SK-N-SH (cell line): ENCODE data around the gene MUSK. TPM values are rescaled to one million over a fixed set of nuclear protein-coding genes. Genes with fewer than 3 reads are reported as not detected.

ENCODE experiments used
- CTCF ChIA-PET: fragments of 300-600, 350-600 bp; formaldehyde crosslinking; extraction: SDS; loops from one replicate; lab custom pipeline; 2021; lab: Yijun Ruan, JAX
- POLR2A ChIA-PET: fragments of 350-600 bp; sonication (Branson Sonifier 250); formaldehyde crosslinking; extraction: SDS; loops from one replicate; lab custom pipeline; 2020; ENCODE audit warnings: antibody characterized with exemption, inconsistent platforms; lab: Yijun Ruan, JAX
- DNase-seq: peaks from one replicate; pipeline ENCODE4 v3.0.0; 2012
- H2AFZ ChIP-seq: fragments of 200-600 bp; sonication (generic); 2 replicates; pipeline ENCODE4 v1.8.1; 2016; ENCODE audit warnings: antibody characterized with exemption, mild to moderate bottlenecking, low read depth
- H3F3A ChIP-seq: fragments of 200-600 bp; sonication (generic); replicated peaks from 2 replicates; pipeline ENCODE3; 2016; ENCODE audit warnings: antibody characterized with exemption, mild to moderate bottlenecking; ENCODE audit not compliant: insufficient read depth
- H3K27ac ChIP-seq, 2 experiments: fragments of 200-500 bp in 1 of 2; fragments of 200-600 bp in 1 of 2; sonication (Bioruptor generic) in 1 of 2; sonication (generic), shearing (Covaris generic) in 1 of 2; 2 replicates each; pipeline versions ENCODE4 v1.5.1 to v1.6.1; 2014 to 2016; ENCODE audit warnings: low read depth in 2 of 2, inconsistent platforms in 1 of 2, low read length in 1 of 2, mild to moderate bottlenecking in 1 of 2, mixed read lengths in 1 of 2
- H3K27me3 ChIP-seq: fragments of 200-600 bp; sonication (generic), shearing (Covaris generic); 2 replicates; pipeline ENCODE4 v1.6.1; 2016; ENCODE audit warnings: mixed run types; ENCODE audit not compliant: insufficient read depth
- H3K36me3 ChIP-seq, 2 experiments: fragments of 200-500 bp in 1 of 2; fragments of 200-600 bp in 1 of 2; sonication (Bioruptor generic) in 1 of 2; sonication (generic) in 1 of 2; replicated peaks in 1 of 2; 2 replicates each; pipeline versions ENCODE3 to v1.5.1; 2014 to 2016; ENCODE audit warnings: low read length in 1 of 2, mild to moderate bottlenecking in 1 of 2; ENCODE audit not compliant: insufficient read depth in 2 of 2, control insufficient read depth in 1 of 2
- H3K4me1 ChIP-seq, 2 experiments: fragments of 200-500 bp in 1 of 2; fragments of 200-600 bp in 1 of 2; sonication (Bioruptor generic) in 1 of 2; sonication (generic), shearing (Covaris generic) in 1 of 2; 2 replicates each; pipeline versions ENCODE4 v1.5.1 to v1.6.1; 2014 to 2016; ENCODE audit warnings: low read depth in 1 of 2, low read length in 1 of 2, mixed run types in 1 of 2; ENCODE audit not compliant: insufficient read depth in 2 of 2, control insufficient read depth in 1 of 2
- H3K4me2 ChIP-seq: fragments of 200-600 bp; sonication (generic), shearing (Covaris generic); 2 replicates; pipeline ENCODE4 v1.6.1; 2017; ENCODE audit warnings: mixed run types
- H3K4me3 ChIP-seq, 2 experiments: fragments of 200-500 bp in 1 of 2; fragments of 200-600 bp in 1 of 2; sonication (Bioruptor generic) in 1 of 2; sonication (generic), shearing (Covaris generic) in 1 of 2; 2 replicates each; pipeline versions ENCODE4 v1.5.1 to v1.8.1; 2014 to 2016; ENCODE audit warnings: low read depth in 2 of 2, inconsistent platforms in 1 of 2, low read length in 1 of 2, mild to moderate bottlenecking in 1 of 2, mixed read lengths in 1 of 2, moderate library complexity in 1 of 2
- H3K79me2 ChIP-seq: fragments of 200-600 bp; sonication (generic); 2 replicates; pipeline ENCODE4 v1.8.1; 2017; ENCODE audit warnings: mild to moderate bottlenecking; ENCODE audit not compliant: insufficient read depth
- H3K9ac ChIP-seq: fragments of 200-600 bp; sonication (generic); 2 replicates; pipeline ENCODE4 v1.6.1; 2017; ENCODE audit warnings: mixed run types
- H3K9me2 ChIP-seq: fragments of 200-600 bp; sonication (generic); 2 replicates; pipeline ENCODE4 v1.6.1; 2017; ENCODE audit warnings: mixed run types
- H3K9me3 ChIP-seq: fragments of 200-600 bp; sonication (generic); 2 replicates; pipeline ENCODE4 v1.6.1; 2017; ENCODE audit warnings: mixed run types, mild to moderate bottlenecking, moderate library complexity
- H4K20me1 ChIP-seq: fragments of 200-600 bp; sonication (generic); 2 replicates; pipeline ENCODE4 v1.6.1; 2017; ENCODE audit warnings: mild to moderate bottlenecking, mixed run types; ENCODE audit not compliant: insufficient read depth
- FOSL2 ChIP-seq: IDR thresholded peaks from 2 replicates; pipeline ENCODE4 v1.4.0; 2012; ENCODE audit warnings: low read depth, mild to moderate bottlenecking, moderate library complexity, borderline replicate concordance
- FOXJ3 ChIP-seq: sonication (generic); formaldehyde crosslinking; IDR thresholded peaks from 2 replicates; pipeline ENCODE4 v1.5.1; 2020; ENCODE audit warnings: mild to moderate bottlenecking, missing genetic modification reagents
- IRF3 ChIP-seq: fragments of 150-350 bp; IDR thresholded peaks from 2 replicates; pipeline ENCODE4 v1.6.1; 2016; ENCODE audit warnings: mild to moderate bottlenecking, low read depth, low read length
- PBX3 ChIP-seq: IDR thresholded peaks from 2 replicates; pipeline ENCODE4; 2012
- RAD21 ChIP-seq: IDR thresholded peaks from 2 replicates; pipeline ENCODE4 v1.6.1; 2012; ENCODE audit warnings: mild to moderate bottlenecking, low read length
- RCOR1 ChIP-seq: fragments of 150-350 bp; IDR thresholded peaks from 2 replicates; pipeline ENCODE4 v1.6.1; 2017; ENCODE audit warnings: antibody characterized with exemption, low read length
- RFX5 ChIP-seq: IDR thresholded peaks from 2 replicates; pipeline ENCODE4 v1.6.1; 2012; ENCODE audit warnings: mild to moderate bottlenecking, improper control_type of control experiment, low read length
- TAF1 ChIP-seq: IDR thresholded peaks from 2 replicates; pipeline ENCODE4 v1.6.1; 2012; ENCODE audit warnings: low read depth, mild to moderate bottlenecking, low read length, moderate library complexity, borderline replicate concordance
- WGBS: methylation state at CpG from one replicate; pipeline ENCODE4 v1.1.6; 2017; ENCODE audit warnings: low lambda C conversion rate; 5-methylcytosine and 5-hydroxymethylcytosine counted together
- polyA plus RNA-seq, 3 experiments: library from polyadenylated mRNA; depleted of rRNA; stranded (reverse); fragments of >200 nt; gene quantifications; 2 replicates each; pipeline ENCODE4 v1.2.3, GENCODE V29; 2012

MUSK gene
- polyA plus RNA-seq, 1 of the 3 experiments (the other 2 are of a cell fraction), result not detected

- Histone ChIP-seq H3K36me3 (no peaks in the 10 kb centered on the region), H3K79me2 (no peaks in the 10 kb centered on the region), H3K27me3 (no peaks in the 10 kb centered on the region), H3K27ac (no peak overlapping the region), H2AFZ (no peak overlapping the region), H3K4me2 (no peak overlapping the region), H3K9me2 (no peaks in the 10 kb centered on the region), H3F3A (no peaks in the 10 kb centered on the region), H3K9me3 (no peaks in the 10 kb centered on the region), H3K4me1 (peaks cover 0 to 9% of the 10 kb centered on the region in 2 experiments; a peak in 2 of 4 replicates), H3K9ac (no peak overlapping the region), H3K4me3 (no peak overlapping the region), H4K20me1 (no peaks in the 10 kb centered on the region)
- POLR2A ChIA-PET, result no interaction called here
- CTCF ChIA-PET, result interaction anchor here (0.5 to 2.0 kb wide), 2 partner anchors 10 to 85 kb away, joined by 3 to 4 read pairs; no protein-coding TSS in a partner anchor
- 92% methylated on average over 6 of the region's 6 CpGs for WGBS
- no peak for DNase-seq
- TF ChIP-seq RFX5 (no peak), FOXJ3 (CRISPR knock-in tag) (no peak), FOSL2 (no peak), RAD21 (no peak), RCOR1 (no peak), PBX3 (no peak)
Observed at GRCh38 chr9:110767559-110768063, 99.0 kb downstream of the MUSK start.

- H4K20me1 ChIP-seq, result no peaks in the 10 kb centered on the region
- ChIA-PET POLR2A (no interaction called here), CTCF (interaction anchor here (2.0 kb wide), 1 partner anchor 9 kb away, joined by 4 read pairs; no protein-coding TSS in a partner anchor)
- peaks cover 0 to 9% of the 10 kb centered on the region in 2 experiments; a peak in 2 of 4 replicates for H3K4me1 ChIP-seq
- no peaks in the 10 kb centered on the region for H3K27me3 ChIP-seq
- H3K9ac ChIP-seq, result no peak overlapping the region
- no peaks in the 10 kb centered on the region for H3K36me3 ChIP-seq
- H3K4me2 ChIP-seq, result no peak overlapping the region
- no peaks in the 10 kb centered on the region for H3K9me3 ChIP-seq
- no peaks in the 10 kb centered on the region for H3K9me2 ChIP-seq
- no peak for TF ChIP-seq RAD21
- no peak overlapping the region for H3K27ac ChIP-seq
- no peak for DNase-seq
- H3K79me2 ChIP-seq, result no peaks in the 10 kb centered on the region
- no peak overlapping the region for H2AFZ ChIP-seq
- H3K4me3 ChIP-seq, result no peak overlapping the region
- WGBS, result 81% methylated on average over 2 of the region's 2 CpGs
- no peaks in the 10 kb centered on the region for H3F3A ChIP-seq
Observed at GRCh38 chr9:110768886-110769285, 100.3 kb downstream of the MUSK start.

GRCh38 chr9:110769667-110770066 is 101.1 kb downstream of the MUSK start:
- Histone ChIP-seq H3K9me3 (no peaks in the 10 kb centered on the region), H3K36me3 (no peaks in the 10 kb centered on the region), H3K9ac (no peak overlapping the region), H3K4me1 (peaks cover 0 to 9% of the 10 kb centered on the region in 2 experiments; a peak in 2 of 4 replicates), H3K27me3 (no peaks in the 10 kb centered on the region), H3K9me2 (no peaks in the 10 kb centered on the region), H3K4me3 (no peak overlapping the region), H3K79me2 (no peaks in the 10 kb centered on the region), H3F3A (no peaks in the 10 kb centered on the region), H3K4me2 (no peak overlapping the region), H3K27ac (no peak overlapping the region), H2AFZ (no peak overlapping the region), H4K20me1 (no peaks in the 10 kb centered on the region)
- WGBS, result 47% methylated on average over 3 of the region's 3 CpGs
- ChIA-PET CTCF (no interaction called here), POLR2A (no interaction called here)
- no peak for DNase-seq
- TF ChIP-seq TAF1, result no peak
- no peak for TF ChIP-seq IRF3
